Spleen (tissue), 11 donors: ENCODE results near the gene CIB4. TPM values are rescaled to one million over a fixed set of nuclear protein-coding genes. Genes with fewer than 3 reads are reported as not detected.

Source experiments
- DNase-seq: peaks from one replicate; pipeline ENCODE4 v3.0.0-alpha.2; 2020
- H3K27ac ChIP-seq, 8 donors: fragments of 200-600 bp; sonication (generic) in 7 of 8; 1 replicate in 4 of 8; 2 replicates in 4 of 8; pipeline versions ENCODE4 v1.5.0 to v1.8.0; 2016 to 2021; ENCODE audit warnings: inconsistent platforms in 4 of 8, mild to moderate bottlenecking in 4 of 8, moderate library complexity in 1 of 8
- H3K27me3 ChIP-seq, 7 donors: fragments of 200-600 bp; sonication (generic) in 6 of 7; replicated peaks in 1 of 7; 1 replicate in 4 of 7; 2 replicates in 3 of 7; pipeline versions ENCODE4 v1.5.0 to v1.8.0; 2016 to 2021; ENCODE audit warnings: inconsistent platforms in 3 of 7, mild to moderate bottlenecking in 1 of 7
- H3K36me3 ChIP-seq, 6 donors: fragments of 200-600 bp; sonication (generic) in 5 of 6; 1 replicate in 4 of 6; 2 replicates in 2 of 6; pipeline versions ENCODE4 v1.5.0 to v1.8.0; 2016 to 2021; ENCODE audit warnings: inconsistent platforms in 2 of 6
- H3K4me1 ChIP-seq, 6 donors: fragments of 200-600 bp; sonication (generic) in 5 of 6; 1 replicate in 3 of 6; 2 replicates in 3 of 6; pipeline versions ENCODE4 v1.5.0 to v1.8.0; 2016 to 2021; ENCODE audit warnings: inconsistent platforms in 3 of 6
- H3K4me3 ChIP-seq, 8 donors: fragments of 200-600 bp; sonication (generic) in 7 of 8; 1 replicate in 4 of 8; 2 replicates in 4 of 8; pipeline versions ENCODE4 v1.5.0 to v1.8.0; 2016 to 2021; ENCODE audit warnings: inconsistent platforms in 4 of 8, mild to moderate bottlenecking in 4 of 8, moderate library complexity in 2 of 8
- H3K9me3 ChIP-seq, 8 donors: fragments of 200-600 bp; sonication (generic) in 7 of 8; 1 replicate in 4 of 8; 2 replicates in 4 of 8; pipeline versions ENCODE4 v1.5.0 to v1.8.0; 2016 to 2021; ENCODE audit warnings: inconsistent platforms in 4 of 8
- CTCF ChIP-seq, 11 experiments: fragments of 200-600 bp in 7 of 11; fragments of 450-650 bp in 4 of 11; sonication (generic) in 4 of 11; IDR thresholded peaks in 8 of 11; conservative IDR thresholded peaks in 3 of 11; 1 replicate in 7 of 11; 2 replicates in 4 of 11; pipeline versions ENCODE4 v1.4.0 to v1.8.0; 2016 to 2021; ENCODE audit warnings: antibody characterized with exemption in 11 of 11, inconsistent platforms in 4 of 11, mild to moderate bottlenecking in 1 of 11
- POLR2A ChIP-seq, 3 donors: fragments of 450-650 bp; IDR thresholded peaks; one replicate each; pipeline ENCODE4 v1.5.1; 2017; ENCODE audit warnings: antibody characterized with exemption in 3 of 3, mild to moderate bottlenecking in 1 of 3
- POLR2AphosphoS5 ChIP-seq, 3 donors: sonication (generic); formaldehyde crosslinking; IDR thresholded peaks; one replicate each; pipeline ENCODE4 v1.5.1; 2017; ENCODE audit warnings: antibody characterized with exemption in 3 of 3
- WGBS, 5 donors: extraction: QIAGEN DNeasy Blood & Tissue Kit in 3 of 5; methylation state at CpG; one replicate each; pipeline versions ENCODE4 v1.1.5 to v1.1.7; 2013 to 2018; 5-methylcytosine and 5-hydroxymethylcytosine counted together
- intact Hi-C: fragments of 100-400 bp; cut with DNase I; formaldehyde crosslinking; loops from one replicate; pipeline ENCODE4 v1.15.0; 2023; ENCODE audit warnings: low total_unique reads
- polyA plus RNA-seq, 3 donors: library from polyadenylated mRNA; stranded (reverse); fragments of 200-250 nt; gene quantifications; one replicate each; pipeline ENCODE4 v1.2.1, GENCODE V29; 2013
- total RNA-seq, 7 donors: library from RNA; depleted of rRNA in 3 of 7; stranded (reverse); fragments of >200 nt in 3 of 7; fragmentation: NEBNext Ultra II Directional in 4 of 7; extraction: Animal tissue kit (Norgen Biotek cat#: 25700) in 4 of 7; gene quantifications; one replicate each; pipeline versions ENCODE4 v1.1.0 to v1.2.1, GENCODE V29; 2016 to 2021
- donor health status: healthy with polysubstance abuse.
- donor health status: DM: no; HTN: no; CAD: no; lungs with moderate emphysema.
- donor health status: DM: no; HTN: no; CAD: no.
- donor health status: Bipolar disorder and iron deficiency.
- donor health status: healthy.
- donor health status: DM: no; HTN: no; CAD: no.
- donor health status: DM: yes; HTN: yes; CAD: no.

CIB4 gene
- total and polyA plus RNA-seq, 10 donors: not detected

GRCh38 chr2:26583381-26583911, 57.7 kb downstream of the CIB4 start:
- Histone ChIP-seq H3K4me3 (no peak overlapping the region), H3K9me3 (no peaks in the 10 kb centered on the region), H3K27me3 (peaks cover 0 to 87% (median 10%) of the 10 kb centered on the region in 7 donors), H3K27ac (no peak overlapping the region), H3K36me3 (no peaks in the 10 kb centered on the region), H3K4me1 (no peaks in the 10 kb centered on the region)
- intact Hi-C loops: no loop called here
- 69 to 92% (median 85%) methylated on average over 4 to 8 of the region's 8 CpGs for WGBS, 5 donors
- TF ChIP-seq POLR2AphosphoS5 (IDR thresholded peaks at IDR 0.05) (no peak), CTCF (IDR thresholded peaks at IDR 0.05 in 8 of 11, conservative IDR thresholded peaks at IDR 0.05 in 3 of 11) (no peak), POLR2A (IDR thresholded peaks at IDR 0.05) (no peak)
- DNase-seq: peak; percentile 62

GRCh38 chr2:26582890-26583289, 58.3 kb downstream of the CIB4 start:
- H3K36me3 ChIP-seq: no peaks in the 10 kb centered on the region
- H3K27me3 ChIP-seq: peaks cover 0 to 87% (median 10%) of the 10 kb centered on the region in 7 donors
- H3K4me1 ChIP-seq: peaks cover 0 to 3% (median under 1%) of the 10 kb centered on the region in 6 donors
- intact Hi-C loops: no loop called here
- WGBS, 5 donors: 80 to 87% (median 82%) methylated on average over 5 of the region's 5 CpGs
- no peak overlapping the region for H3K27ac ChIP-seq
- peak; percentile 60 for DNase-seq
- no peaks in the 10 kb centered on the region for H3K9me3 ChIP-seq
- no peak for TF ChIP-seq POLR2AphosphoS5 (IDR thresholded peaks at IDR 0.05)
- no peak for TF ChIP-seq CTCF (IDR thresholded peaks at IDR 0.05 in 8 of 11, conservative IDR thresholded peaks at IDR 0.05 in 3 of 11)
- TF ChIP-seq POLR2A (IDR thresholded peaks at IDR 0.05): no peak
- no peak overlapping the region for H3K4me3 ChIP-seq

- H3K36me3 ChIP-seq: no peaks in the 10 kb centered on the region
- peaks cover 0 to 5% (median 2%) of the 10 kb centered on the region in 6 donors for H3K4me1 ChIP-seq
- H3K9me3 ChIP-seq: no peaks in the 10 kb centered on the region
- intact Hi-C loops: no loop called here
- peaks cover 0 to 90% (median 14%) of the 10 kb centered on the region in 7 donors for H3K27me3 ChIP-seq
- peak; percentile 63 for DNase-seq
- H3K27ac ChIP-seq: no peak overlapping the region
- WGBS, 5 donors: 80 to 91% (median 83%) methylated on average over 17 to 18 of the region's 18 CpGs
- TF ChIP-seq POLR2A (IDR thresholded peaks at IDR 0.05): no peak
- no peak for TF ChIP-seq CTCF (IDR thresholded peaks at IDR 0.05 in 8 of 11, conservative IDR thresholded peaks at IDR 0.05 in 3 of 11)
- TF ChIP-seq POLR2AphosphoS5 (IDR thresholded peaks at IDR 0.05): no peak
- no peak overlapping the region for H3K4me3 ChIP-seq
These were observed 58.9 kb downstream of the CIB4 start for GRCh38 chr2:26581991-26582842.
